GM12878 (cell line): ENCODE measurements around the gene AKT1. TPM values are rescaled to one million over a fixed set of nuclear protein-coding genes. Genes with fewer than 3 reads are reported as not detected.

Source experiments
- ATAC-seq: fragments of 200-7000 bp; cut with Tn5 transposase; 3 replicates; pipeline ENCODE4 v1.9.1; 2020; ENCODE audit warnings: mild to moderate bottlenecking, moderate library complexity
- BruUV-seq: library from RNA; stranded (reverse); fragments of 400-500 nt; replicated peaks from 2 replicates; lab custom pipeline; 2021; lab: Mats Ljungman, UMichigan
- CTCF ChIA-PET: fragments of 300-600 bp; sonication (Branson Sonifier 250); formaldehyde crosslinking; extraction: SDS; loops from one replicate; lab custom pipeline; 2021; ENCODE audit warnings: inconsistent platforms; lab: Yijun Ruan, JAX
- POLR2A ChIA-PET: fragments of 350-600 bp; formaldehyde crosslinking; extraction: SDS; loops from one replicate; lab custom pipeline; 2021; ENCODE audit warnings: inconsistent platforms; lab: Charles Lee
- RAD21 ChIA-PET: fragments of 300-600 bp; sonication (Branson Sonifier 250); formaldehyde crosslinking; loops from one replicate; lab custom pipeline; 2023; ENCODE audit warnings: antibody characterized with exemption; ENCODE audit not compliant: unreplicated experiment; lab: Charles Lee
- SMC1A ChIA-PET: fragments of 300-600 bp; sonication (Branson Sonifier 250); formaldehyde crosslinking; loops from one replicate; lab custom pipeline; 2023; ENCODE audit not compliant: unreplicated experiment, uncharacterized antibody; lab: Charles Lee
- DNase-seq: peaks from one replicate; pipeline ENCODE4 v3.0.0-alpha.2; 2011; ENCODE audit warnings: low read depth, low spot score
- FAIRE-seq: peaks from 3 replicates; lab custom pipeline; 2011; peaks lifted over from hg19 to GRCh38; lab: Jason Lieb, UNC
- H2AFZ ChIP-seq: 2 replicates; pipeline ENCODE4 v1.6.0; 2011; ENCODE audit warnings: low read depth, low read length, control low read depth; ENCODE audit not compliant: control insufficient read depth
- H3K27ac ChIP-seq: 2 replicates; pipeline ENCODE4 v1.5.1; 2011; ENCODE audit warnings: control low read depth; ENCODE audit not compliant: control insufficient read depth, insufficient read depth
- H3K27me3 ChIP-seq, 2 experiments: replicated peaks in 1 of 2; 2 replicates each; pipeline versions ENCODE4 v1.6.0 to v1.6.1; 2011; ENCODE audit warnings: low read length in 1 of 2; ENCODE audit not compliant: control insufficient read depth in 2 of 2, insufficient read depth in 2 of 2
- H3K36me3 ChIP-seq, 2 experiments: 2 replicates each; pipeline ENCODE4 v1.5.1; 2011; ENCODE audit warnings: low read length in 1 of 2; ENCODE audit not compliant: control insufficient read depth in 2 of 2, insufficient read depth in 2 of 2
- H3K4me1 ChIP-seq: 2 replicates; pipeline ENCODE4 v1.6.1; 2011; ENCODE audit warnings: mild to moderate bottlenecking, low read length, moderate library complexity, mixed read lengths; ENCODE audit not compliant: control insufficient read depth, insufficient read depth
- H3K4me2 ChIP-seq: 2 replicates; pipeline ENCODE4 v1.6.0; 2011; ENCODE audit warnings: control low read depth; ENCODE audit not compliant: control insufficient read depth, insufficient read depth
- H3K4me3 ChIP-seq: fragments of 200-600 bp; sonication (generic); 2 replicates; pipeline ENCODE4 v1.5.1; 2016
- H3K79me2 ChIP-seq: 2 replicates; pipeline ENCODE4 v1.6.0; 2011; ENCODE audit warnings: low read length; ENCODE audit not compliant: control insufficient read depth, insufficient read depth
- H3K9ac ChIP-seq: 2 replicates; pipeline ENCODE4 v1.8.0; 2011; ENCODE audit warnings: low read length, control low read depth, mixed read lengths; ENCODE audit not compliant: control insufficient read depth, insufficient read depth
- H3K9me3 ChIP-seq: replicated peaks from 3 replicates; pipeline ENCODE4 v1.5.1; 2011; ENCODE audit warnings: mild to moderate bottlenecking, low read length; ENCODE audit not compliant: control insufficient read depth, insufficient read depth
- H4K20me1 ChIP-seq: 2 replicates; pipeline ENCODE4 v1.6.0; 2011; ENCODE audit not compliant: control insufficient read depth, insufficient read depth
- BCL3 ChIP-seq: IDR thresholded peaks from 2 replicates; pipeline ENCODE4 v1.6.1; 2011; ENCODE audit warnings: borderline replicate concordance, low read depth, mild to moderate bottlenecking, moderate library complexity, low read length; ENCODE audit not compliant: insufficient read depth, poor library complexity, severe bottlenecking
- BMI1 ChIP-seq: fragments of 450-650 bp; IDR thresholded peaks from 2 replicates; pipeline ENCODE4 v1.6.1; 2016; ENCODE audit warnings: mild to moderate bottlenecking, moderate library complexity, borderline replicate concordance
- BRCA1 ChIP-seq: IDR thresholded peaks from 2 replicates; pipeline ENCODE4 v1.6.1; 2011; ENCODE audit warnings: low read depth, low read length, improper control_type of control experiment
- EGR1 ChIP-seq, 2 experiments: IDR thresholded peaks; 1 replicate in 1 of 2; 2 replicates in 1 of 2; pipeline ENCODE4 v1.6.1; 2011 to 2012; ENCODE audit warnings: low read depth in 2 of 2, low read length in 2 of 2, borderline replicate concordance in 1 of 2, mild to moderate bottlenecking in 1 of 2, moderate library complexity in 1 of 2
- MEF2B ChIP-seq: fragments of 450-650 bp; IDR thresholded peaks from 2 replicates; pipeline ENCODE4 v1.6.1; 2018; ENCODE audit warnings: mild to moderate bottlenecking, moderate library complexity; ENCODE audit not compliant: partially characterized antibody, poor library complexity, severe bottlenecking
- MXI1 ChIP-seq: fragments of 150-350 bp; IDR thresholded peaks from 2 replicates; pipeline ENCODE4 v1.6.1; 2011; ENCODE audit warnings: low read depth, mild to moderate bottlenecking, inconsistent platforms, low read length, improper control_type of control experiment
- NFIC ChIP-seq: IDR thresholded peaks from 2 replicates; pipeline ENCODE4 v1.6.1; 2012; ENCODE audit warnings: low read depth, mild to moderate bottlenecking, inconsistent platforms, low read length, moderate library complexity
- NR2F1 ChIP-seq: fragments of 450-650 bp; conservative IDR thresholded peaks from 2 replicates; pipeline ENCODE4 v1.6.1; 2017; ENCODE audit warnings: mild to moderate bottlenecking
- POU2F2 ChIP-seq: IDR thresholded peaks from 3 replicates; pipeline ENCODE4 v1.6.1; 2011; ENCODE audit warnings: low read depth, mild to moderate bottlenecking, low read length, borderline replicate concordance
- RUNX3 ChIP-seq: IDR thresholded peaks from 2 replicates; pipeline ENCODE4 v1.6.1; 2012; ENCODE audit warnings: low read length, inconsistent platforms
- SREBF2 ChIP-seq: IDR thresholded peaks from 2 replicates; pipeline ENCODE4 v1.6.1; 2012; ENCODE audit warnings: mild to moderate bottlenecking, low read length
- ZBED1 ChIP-seq: IDR thresholded peaks from 2 replicates; pipeline ENCODE4 v1.6.1; 2016; ENCODE audit warnings: borderline replicate concordance
- ZNF274 ChIP-seq: IDR thresholded peaks from one replicate; pipeline ENCODE4 v1.8.0; 2011; ENCODE audit not compliant: insufficient read length, insufficient read depth
- WGBS: methylation state at CpG from one replicate; pipeline ENCODE4 v1.1.6; 2016; ENCODE audit warnings: low lambda C conversion rate; ENCODE audit not compliant: insufficient replicate concordance, insufficient coverage; ENCODE audit errors: missing lambda C conversion rate; 5-methylcytosine and 5-hydroxymethylcytosine counted together
- in situ Hi-C: fragments of 300-500 bp; cut with MboI; formaldehyde crosslinking; loops from 9 replicates; pipeline ENCODE4 v1.14.3; 2018; ENCODE audit warnings: mixed read lengths
- intact Hi-C: fragments of 100-400 bp; cut with micrococcal nuclease; formaldehyde crosslinking; loops from one replicate; pipeline ENCODE4 v1.14.2; 2022; ENCODE audit not compliant: unreplicated experiment
- polyA plus RNA-seq, 11 experiments: library from polyadenylated mRNA; depleted of rRNA in 4 of 11; unstranded in 6 of 11; stranded (reverse) in 5 of 11; fragments of >200 nt; fragmentation: Nextera tagmentation in 4 of 11; fragmentation: Illumina TruSeq in 1 of 11; extraction: Ambion mirVana in 4 of 11; extraction: Trizol in 1 of 11; gene quantifications; 1 replicate in 1 of 11; 2 replicates in 10 of 11; pipeline versions ENCODE4 v1.2.1 to v1.2.3, GENCODE V29; 2011 to 2016; ENCODE audit warnings: inconsistent platforms in 2 of 11, missing spikeins in 2 of 11, low read depth in 1 of 11
- total RNA-seq, 4 experiments: library from RNA; depleted of rRNA in 3 of 4; stranded (reverse); fragments of >200 nt in 3 of 4; fragmentation: Illumina TruSeq in 1 of 4; extraction: Trizol in 1 of 4; gene quantifications; 2 replicates each; pipeline versions ENCODE4 v1.2.1 to v1.2.3, GENCODE V29; 2013 to 2021
- TF ChIP-seq, protein P1 (sequence below): IDR thresholded peaks from 2 replicates; pipeline ENCODE4 v1.6.1; 2012; ENCODE audit warnings: improper control_type of control experiment, low read depth, low read length; ENCODE audit not compliant: insufficient replicate concordance

The AKT1 gene
- total and polyA plus RNA-seq, 10 of the 15 experiments (the other 5 are each of a cell fraction or from before 2014, with no cell fraction given), result 0.63 to 110 (median 58.9) TPM

- TF ChIP-seq MEF2B (no peak), RUNX3 (no peak), ZBED1 (no peak), POU2F2 (no peak)
- TF ChIP-seq, all 136 proteins: peak for 0
These were observed 72.5 kb downstream of the AKT1 start (continued) for GRCh38 chr14:104722938-104723650.

- no TSS peak for BruUV-seq
- no peak for FAIRE-seq
- no peaks in the 10 kb centered on the region for H3K79me2 ChIP-seq
- ChIA-PET CTCF (interaction anchor here (0.9 to 1.4 kb wide), 3 partner anchors 29 to 64 kb away, joined by 3 to 4 read pairs (median 4); no protein-coding TSS in a partner anchor), RAD21 (no interaction called here), POLR2A (no interaction called here), SMC1A (interaction anchor here (0.9 kb wide), 1 partner anchor 41 kb away, joined by 4 read pairs; no protein-coding TSS in a partner anchor)
- in situ Hi-C loops, result no loop called here
- intact Hi-C loops, result no loop called here
- DNase-seq, result no peak
- ATAC-seq, result no peak
- H3K9me3 ChIP-seq, result no peaks in the 10 kb centered on the region
- H3K4me2 ChIP-seq, result no peak overlapping the region
- no peak overlapping the region for H3K27ac ChIP-seq
- H3K27me3 ChIP-seq, result peaks cover 0 to 4% of the 10 kb centered on the region in 2 experiments; a peak in 1 of 4 replicates
- no peak overlapping the region for H3K4me3 ChIP-seq
- H2AFZ ChIP-seq, result no peak overlapping the region
- 69% methylated on average over 18 of the region's 18 CpGs for WGBS
- no peaks in the 10 kb centered on the region for H3K36me3 ChIP-seq
- H3K9ac ChIP-seq, result no peak overlapping the region
- H4K20me1 ChIP-seq, result no peaks in the 10 kb centered on the region
- H3K4me1 ChIP-seq, result no peaks in the 10 kb centered on the region
- no peak for TF ChIP-seq BRCA1
- TF ChIP-seq SREBF2, result no peak
- TF ChIP-seq BCL3, result no peak
- TF ChIP-seq NR2F1, result no peak
- TF ChIP-seq BMI1, result no peak
- TF ChIP-seq ZNF274, result no peak
- no peak for TF ChIP-seq MXI1
- TF ChIP-seq, protein P1, sequence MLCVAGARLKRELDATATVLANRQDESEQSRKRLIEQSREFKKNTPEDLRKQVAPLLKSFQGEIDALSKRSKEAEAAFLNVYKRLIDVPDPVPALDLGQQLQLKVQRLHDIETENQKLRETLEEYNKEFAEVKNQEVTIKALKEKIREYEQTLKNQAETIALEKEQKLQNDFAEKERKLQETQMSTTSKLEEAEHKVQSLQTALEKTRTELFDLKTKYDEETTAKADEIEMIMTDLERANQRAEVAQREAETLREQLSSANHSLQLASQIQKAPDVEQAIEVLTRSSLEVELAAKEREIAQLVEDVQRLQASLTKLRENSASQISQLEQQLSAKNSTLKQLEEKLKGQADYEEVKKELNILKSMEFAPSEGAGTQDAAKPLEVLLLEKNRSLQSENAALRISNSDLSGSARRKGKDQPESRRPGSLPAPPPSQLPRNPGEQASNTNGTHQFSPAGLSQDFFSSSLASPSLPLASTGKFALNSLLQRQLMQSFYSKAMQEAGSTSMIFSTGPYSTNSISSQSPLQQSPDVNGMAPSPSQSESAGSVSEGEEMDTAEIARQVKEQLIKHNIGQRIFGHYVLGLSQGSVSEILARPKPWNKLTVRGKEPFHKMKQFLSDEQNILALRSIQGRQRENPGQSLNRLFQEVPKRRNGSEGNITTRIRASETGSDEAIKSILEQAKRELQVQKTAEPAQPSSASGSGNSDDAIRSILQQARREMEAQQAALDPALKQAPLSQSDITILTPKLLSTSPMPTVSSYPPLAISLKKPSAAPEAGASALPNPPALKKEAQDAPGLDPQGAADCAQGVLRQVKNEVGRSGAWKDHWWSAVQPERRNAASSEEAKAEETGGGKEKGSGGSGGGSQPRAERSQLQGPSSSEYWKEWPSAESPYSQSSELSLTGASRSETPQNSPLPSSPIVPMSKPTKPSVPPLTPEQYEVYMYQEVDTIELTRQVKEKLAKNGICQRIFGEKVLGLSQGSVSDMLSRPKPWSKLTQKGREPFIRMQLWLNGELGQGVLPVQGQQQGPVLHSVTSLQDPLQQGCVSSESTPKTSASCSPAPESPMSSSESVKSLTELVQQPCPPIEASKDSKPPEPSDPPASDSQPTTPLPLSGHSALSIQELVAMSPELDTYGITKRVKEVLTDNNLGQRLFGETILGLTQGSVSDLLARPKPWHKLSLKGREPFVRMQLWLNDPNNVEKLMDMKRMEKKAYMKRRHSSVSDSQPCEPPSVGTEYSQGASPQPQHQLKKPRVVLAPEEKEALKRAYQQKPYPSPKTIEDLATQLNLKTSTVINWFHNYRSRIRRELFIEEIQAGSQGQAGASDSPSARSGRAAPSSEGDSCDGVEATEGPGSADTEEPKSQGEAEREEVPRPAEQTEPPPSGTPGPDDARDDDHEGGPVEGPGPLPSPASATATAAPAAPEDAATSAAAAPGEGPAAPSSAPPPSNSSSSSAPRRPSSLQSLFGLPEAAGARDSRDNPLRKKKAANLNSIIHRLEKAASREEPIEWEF, result no peak
- no peak for TF ChIP-seq NFIC
- no peak for TF ChIP-seq EGR1 (IDR thresholded peaks at IDR 0.05; ENCODE audit: borderline replicate concordance in 1 of 2, low read depth in 2 of 2, low read length in 2 of 2)
These were observed 73.8 kb downstream of the AKT1 start for GRCh38 chr14:104721505-104722431.
